ENCODE results near the gene ABLIM1.

- TF ChIP-seq, protein P1, sequence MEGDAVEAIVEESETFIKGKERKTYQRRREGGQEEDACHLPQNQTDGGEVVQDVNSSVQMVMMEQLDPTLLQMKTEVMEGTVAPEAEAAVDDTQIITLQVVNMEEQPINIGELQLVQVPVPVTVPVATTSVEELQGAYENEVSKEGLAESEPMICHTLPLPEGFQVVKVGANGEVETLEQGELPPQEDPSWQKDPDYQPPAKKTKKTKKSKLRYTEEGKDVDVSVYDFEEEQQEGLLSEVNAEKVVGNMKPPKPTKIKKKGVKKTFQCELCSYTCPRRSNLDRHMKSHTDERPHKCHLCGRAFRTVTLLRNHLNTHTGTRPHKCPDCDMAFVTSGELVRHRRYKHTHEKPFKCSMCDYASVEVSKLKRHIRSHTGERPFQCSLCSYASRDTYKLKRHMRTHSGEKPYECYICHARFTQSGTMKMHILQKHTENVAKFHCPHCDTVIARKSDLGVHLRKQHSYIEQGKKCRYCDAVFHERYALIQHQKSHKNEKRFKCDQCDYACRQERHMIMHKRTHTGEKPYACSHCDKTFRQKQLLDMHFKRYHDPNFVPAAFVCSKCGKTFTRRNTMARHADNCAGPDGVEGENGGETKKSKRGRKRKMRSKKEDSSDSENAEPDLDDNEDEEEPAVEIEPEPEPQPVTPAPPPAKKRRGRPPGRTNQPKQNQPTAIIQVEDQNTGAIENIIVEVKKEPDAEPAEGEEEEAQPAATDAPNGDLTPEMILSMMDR (conservative IDR thresholded peaks at IDR 0.05; ENCODE audit: low read depth, low read length) = no peak
- TF ChIP-seq CEBPB (IDR thresholded peaks at IDR 0.05; ENCODE audit: low read depth, low read length) (peak; percentile 67), USF2 (IDR thresholded peaks at IDR 0.05; ENCODE audit: low read depth, low read length) (no peak), POLR2A (IDR thresholded peaks at IDR 0.05; ENCODE audit: low read depth, low read length) (no peak), BHLHE40 (IDR thresholded peaks at IDR 0.05; ENCODE audit: low read depth, low read length) (no peak)
Observed at GRCh38 chr10:114401195-114401791, 256.8 kb downstream of the ABLIM1 start.

Data from IMR-90 (cell line).